ENCODE results near the gene KIFC3.

DNA sequence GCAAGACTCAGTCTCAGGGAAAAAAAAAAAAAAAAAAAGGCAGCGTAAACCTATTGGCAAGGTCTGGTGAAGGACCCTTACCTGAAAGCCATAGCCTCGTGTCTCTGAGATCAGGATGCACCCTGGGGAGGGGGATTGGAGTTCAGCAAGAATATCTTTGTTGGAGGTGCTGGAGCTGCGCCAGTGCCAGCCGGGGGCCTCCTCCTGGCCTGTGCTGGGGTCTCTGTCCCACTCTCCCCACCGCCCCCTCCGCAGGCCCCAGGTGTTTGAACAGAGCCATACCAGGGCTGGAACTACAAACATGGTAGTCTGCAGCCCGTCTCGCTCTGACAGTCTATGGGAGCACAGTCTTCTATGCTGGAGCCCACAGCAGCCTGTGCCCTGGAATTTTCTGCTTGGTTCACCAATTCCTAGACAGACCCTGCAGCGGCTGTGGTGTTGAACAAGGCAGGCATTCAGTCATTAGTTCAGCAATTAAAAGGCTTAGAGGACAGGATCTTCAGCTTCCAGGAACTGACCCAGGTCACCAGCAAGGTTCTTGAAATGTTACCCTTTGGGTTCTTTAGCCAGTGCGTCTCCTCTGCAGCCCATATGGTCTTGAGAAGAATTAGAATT, 42.2 kb upstream of the KIFC3 start:
- TF ChIP-seq, protein P1, sequence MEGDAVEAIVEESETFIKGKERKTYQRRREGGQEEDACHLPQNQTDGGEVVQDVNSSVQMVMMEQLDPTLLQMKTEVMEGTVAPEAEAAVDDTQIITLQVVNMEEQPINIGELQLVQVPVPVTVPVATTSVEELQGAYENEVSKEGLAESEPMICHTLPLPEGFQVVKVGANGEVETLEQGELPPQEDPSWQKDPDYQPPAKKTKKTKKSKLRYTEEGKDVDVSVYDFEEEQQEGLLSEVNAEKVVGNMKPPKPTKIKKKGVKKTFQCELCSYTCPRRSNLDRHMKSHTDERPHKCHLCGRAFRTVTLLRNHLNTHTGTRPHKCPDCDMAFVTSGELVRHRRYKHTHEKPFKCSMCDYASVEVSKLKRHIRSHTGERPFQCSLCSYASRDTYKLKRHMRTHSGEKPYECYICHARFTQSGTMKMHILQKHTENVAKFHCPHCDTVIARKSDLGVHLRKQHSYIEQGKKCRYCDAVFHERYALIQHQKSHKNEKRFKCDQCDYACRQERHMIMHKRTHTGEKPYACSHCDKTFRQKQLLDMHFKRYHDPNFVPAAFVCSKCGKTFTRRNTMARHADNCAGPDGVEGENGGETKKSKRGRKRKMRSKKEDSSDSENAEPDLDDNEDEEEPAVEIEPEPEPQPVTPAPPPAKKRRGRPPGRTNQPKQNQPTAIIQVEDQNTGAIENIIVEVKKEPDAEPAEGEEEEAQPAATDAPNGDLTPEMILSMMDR (IDR thresholded peaks at IDR 0.05) = no peak
- no peak for TF ChIP-seq POLR2A (IDR thresholded peaks at IDR 0.05)

Data from uterus (tissue), 2 donors.